Transverse colon (tissue), 4 donors: Measurements from ENCODE around the gene ZFYVE27. TPM values are rescaled to one million over a fixed set of nuclear protein-coding genes. Genes with fewer than 3 reads are reported as not detected.

Experiments
- DNase-seq: peaks from one replicate; pipeline ENCODE4 v3.0.0-alpha.2; 2019
- H3K27ac ChIP-seq, 4 donors: fragments of 200-600 bp; sonication (generic); 2 replicates each; pipeline ENCODE4 v1.5.1; 2016 to 2018; ENCODE audit warnings: inconsistent platforms in 4 of 4
- H3K27me3 ChIP-seq: fragments of 200-600 bp; sonication (generic); 2 replicates; pipeline ENCODE4 v1.5.1; 2017; ENCODE audit warnings: inconsistent platforms
- H3K36me3 ChIP-seq, 4 donors: fragments of 200-600 bp; sonication (generic); 2 replicates each; pipeline ENCODE4 v1.5.1; 2017 to 2019; ENCODE audit warnings: inconsistent platforms in 4 of 4
- H3K4me1 ChIP-seq, 4 donors: fragments of 200-600 bp; sonication (generic); 2 replicates each; pipeline ENCODE4 v1.5.1; 2017 to 2020; ENCODE audit warnings: inconsistent platforms in 4 of 4
- H3K4me3 ChIP-seq, 4 donors: fragments of 200-600 bp; sonication (generic); 1 replicate in 1 of 4; 2 replicates in 3 of 4; pipeline versions ENCODE4 v1.5.1 to v1.6.1; 2017 to 2019; ENCODE audit warnings: inconsistent platforms in 4 of 4
- H3K9me3 ChIP-seq, 2 donors: fragments of 200-600 bp; sonication (generic); 2 replicates each; pipeline ENCODE4 v1.5.1; 2017 to 2019; ENCODE audit warnings: inconsistent platforms in 2 of 2
- CTCF ChIP-seq, 5 experiments: fragments of 200-600 bp in 3 of 5; fragments of 450-650 bp in 2 of 5; sonication (generic) in 3 of 5; IDR thresholded peaks; 1 replicate in 2 of 5; 2 replicates in 3 of 5; pipeline ENCODE4 v1.5.1; 2016 to 2017; ENCODE audit warnings: antibody characterized with exemption in 5 of 5, inconsistent platforms in 3 of 5, mild to moderate bottlenecking in 2 of 5, moderate library complexity in 1 of 5
- EP300 ChIP-seq: sonication (generic); formaldehyde crosslinking; IDR thresholded peaks from one replicate; pipeline ENCODE4 v1.6.1; 2017; ENCODE audit warnings: antibody characterized with exemption, low read depth
- POLR2A ChIP-seq: fragments of 450-650 bp; IDR thresholded peaks from one replicate; pipeline ENCODE4 v1.6.1; 2016; ENCODE audit warnings: antibody characterized with exemption, mild to moderate bottlenecking, moderate library complexity
- POLR2AphosphoS5 ChIP-seq, 3 donors: sonication (generic); formaldehyde crosslinking; IDR thresholded peaks; one replicate each; pipeline ENCODE4 v1.6.1; 2016; ENCODE audit warnings: antibody characterized with exemption in 3 of 3
- WGBS, 2 donors: methylation state at CpG; one replicate each; pipeline ENCODE4 v1.1.5; 2018; ENCODE audit warnings: low coverage in 1 of 2; 5-methylcytosine and 5-hydroxymethylcytosine counted together
- in situ Hi-C, 4 donors: fragments of 200-750 bp; cut with MboI; loops; one replicate each; pipeline versions ENCODE4 v1.15.0 to v1.15.1; 2017; ENCODE audit warnings: low sequenced_read_pairs in 3 of 4, low pct_ligation_motif_present in 1 of 4, low pct_unique_long_range_greater_than_20kb in 1 of 4
- intact Hi-C: fragments of 100-400 bp; cut with DNase I; formaldehyde crosslinking; loops from one replicate; pipeline ENCODE4 v1.15.1; 2023; ENCODE audit warnings: low total_unique reads
- total RNA-seq, 4 donors: library from RNA; depleted of rRNA; stranded (reverse); fragments of >200 nt; gene quantifications; one replicate each; pipeline ENCODE4 v1.1.0, GENCODE V29; 2016

Gene ZFYVE27
- total RNA-seq, 4 donors from 2014 or later, result 46.4 to 102 (median 63.9) TPM

GRCh38 chr10:97748116-97748515 is 11.2 kb downstream of the ZFYVE27 start:
- no peaks in the 10 kb centered on the region for H3K4me1 ChIP-seq
- no peak overlapping the region for H3K4me3 ChIP-seq
- 83 to 89% methylated on average over 1 to 10 of the region's 10 CpGs for WGBS, 2 donors
- no peaks in the 10 kb centered on the region for H3K9me3 ChIP-seq
- H3K27ac ChIP-seq, result no peak overlapping the region
- DNase-seq, result no peak
- in situ Hi-C loops, result no loop called here
- H3K36me3 ChIP-seq, result peaks cover 0 to 89% (median 34%) of the 10 kb centered on the region in 4 donors
- TF ChIP-seq POLR2AphosphoS5 (IDR thresholded peaks at IDR 0.05), result no peak
- TF ChIP-seq CTCF (IDR thresholded peaks at IDR 0.05), result no peak
- no peak for TF ChIP-seq EP300
- TF ChIP-seq POLR2A, result no peak
- no peaks in the 10 kb centered on the region for H3K27me3 ChIP-seq
- intact Hi-C loops, result no loop called here

GRCh38 chr10:97752956-97753355 is 16.0 kb downstream of the ZFYVE27 start:
- Histone ChIP-seq H3K27ac (no peak overlapping the region), H3K4me3 (no peak overlapping the region), H3K9me3 (no peaks in the 10 kb centered on the region), H3K36me3 (peaks cover 0 to 95% (median 40%) of the 10 kb centered on the region in 4 donors), H3K4me1 (no peaks in the 10 kb centered on the region), H3K27me3 (no peaks in the 10 kb centered on the region)
- 92% methylated on average over 14 of the region's 18 CpGs; no CpG with 5 or more reads in 1 of the 2 donors for WGBS, 2 donors
- in situ Hi-C loops (no loop called here), intact Hi-C loops (no loop called here)
- no peak for DNase-seq
- TF ChIP-seq POLR2AphosphoS5 (IDR thresholded peaks at IDR 0.05) (no peak), POLR2A (no peak), CTCF (IDR thresholded peaks at IDR 0.05) (no peak), EP300 (no peak)

- 71 to 95% methylated on average over 4 of the region's 4 CpGs for WGBS, 2 donors
- in situ Hi-C loops, result no loop called here
- no peak overlapping the region for H3K27ac ChIP-seq
- H3K4me3 ChIP-seq, result no peak overlapping the region
- no peaks in the 10 kb centered on the region for H3K27me3 ChIP-seq
- intact Hi-C loops, result no loop called here
- H3K36me3 ChIP-seq, result peaks cover 0 to 78% (median 36%) of the 10 kb centered on the region in 4 donors
- H3K9me3 ChIP-seq, result no peaks in the 10 kb centered on the region
- DNase-seq, result no peak
- no peaks in the 10 kb centered on the region for H3K4me1 ChIP-seq
- TF ChIP-seq POLR2AphosphoS5 (IDR thresholded peaks at IDR 0.05), result no peak
- TF ChIP-seq EP300, result no peak
- TF ChIP-seq CTCF (IDR thresholded peaks at IDR 0.05), result no peak
- TF ChIP-seq POLR2A, result no peak
These were observed 17.8 kb downstream of the ZFYVE27 start for GRCh38 chr10:97754726-97755125.

- WGBS, 2 donors, result 94% methylated on average over 6 of the region's 6 CpGs; no CpG with 5 or more reads in 1 of the 2 donors
- Histone ChIP-seq H3K4me1 (no peaks in the 10 kb centered on the region), H3K9me3 (no peaks in the 10 kb centered on the region), H3K4me3 (no peak overlapping the region), H3K27ac (no peak overlapping the region), H3K36me3 (peaks cover 0 to 71% (median 35%) of the 10 kb centered on the region in 4 donors), H3K27me3 (no peaks in the 10 kb centered on the region)
- intact Hi-C loops, result no loop called here
- TF ChIP-seq CTCF (IDR thresholded peaks at IDR 0.05), result no peak
- no peak for TF ChIP-seq POLR2A
- TF ChIP-seq POLR2AphosphoS5 (IDR thresholded peaks at IDR 0.05), result no peak
- no peak for TF ChIP-seq EP300
- in situ Hi-C loops, result no loop called here
- no peak for DNase-seq
These were observed 18.8 kb downstream of the ZFYVE27 start for GRCh38 chr10:97755718-97756117.
